Neural crest cell (in vitro differentiated cells): ENCODE data around the gene KCNJ11. TPM values are rescaled to one million over a fixed set of nuclear protein-coding genes. Genes with fewer than 3 reads are reported as not detected.

Experiments used
- DNase-seq: peaks from one replicate; pipeline ENCODE4 v3.0.0; 2021; ENCODE audit warnings: low read depth, mixed read lengths, low spot score
- H3K27ac Mint-ChIP-seq: one replicate; pipeline ENCODE4 v1.8.0; 2021; ENCODE audit warnings: mild to moderate bottlenecking, mixed read lengths; ENCODE audit not compliant: unreplicated experiment
- H3K27me3 Mint-ChIP-seq: 2 replicates; pipeline ENCODE4 v1.8.0; 2021; ENCODE audit warnings: low read depth, mild to moderate bottlenecking, mixed read lengths
- H3K36me3 Mint-ChIP-seq: 2 replicates; pipeline ENCODE4 v1.8.0; 2021; ENCODE audit warnings: low read depth, mild to moderate bottlenecking, mixed read lengths
- H3K4me1 Mint-ChIP-seq: 2 replicates; pipeline ENCODE4 v1.8.0; 2021; ENCODE audit warnings: mixed read lengths
- H3K4me3 Mint-ChIP-seq: one replicate; pipeline ENCODE4 v1.8.0; 2021; ENCODE audit warnings: mild to moderate bottlenecking, mixed read lengths
- H3K9me3 Mint-ChIP-seq: 2 replicates; pipeline ENCODE4 v1.8.0; 2021; ENCODE audit warnings: mixed read lengths
- total RNA-seq: library from RNA; stranded (reverse); gene quantifications from 2 replicates; pipeline ENCODE4 v1.2.1, GENCODE V29; 2021
- TF ChIP-seq, protein P1 (sequence below): fragments of 200-600 bp; sonication (generic); conservative IDR thresholded peaks from 2 replicates; pipeline ENCODE4 v1.5.0; 2021; ENCODE audit warnings: antibody characterized with exemption, mild to moderate bottlenecking

Gene KCNJ11
- total RNA-seq, 1 donor from 2014 or later = 2.3 TPM

DNA sequence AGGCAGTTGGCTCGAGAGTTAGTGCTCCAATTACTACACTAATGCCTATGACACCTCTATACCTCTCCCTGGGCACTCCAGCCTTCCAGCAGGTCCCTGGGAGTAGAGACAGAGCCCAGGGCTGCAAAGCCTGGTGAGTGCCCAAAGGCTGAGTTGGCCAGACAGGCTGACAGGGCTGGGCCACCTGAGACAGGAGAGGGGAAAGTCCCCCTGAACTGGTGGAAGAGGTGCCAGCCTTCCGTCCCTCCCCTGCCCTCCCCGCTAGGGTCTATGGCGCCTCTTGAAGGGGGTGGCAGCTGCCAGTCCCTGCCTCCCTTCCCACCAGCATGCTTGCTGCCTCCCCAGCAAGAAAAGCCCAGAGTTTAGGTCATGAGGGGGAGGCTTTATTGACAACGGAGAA is 3.0 kb downstream of the KCNJ11 start:
- H3K27ac Mint-ChIP-seq = no peak overlapping the region
- H3K4me1 Mint-ChIP-seq = peaks cover 5% of the 10 kb centered on the region
- H3K9me3 Mint-ChIP-seq = no peaks in the 10 kb centered on the region
- no peak for DNase-seq
- no peaks in the 10 kb centered on the region for H3K36me3 Mint-ChIP-seq
- peak overlapping the region; percentile 51 for H3K4me3 Mint-ChIP-seq
- H3K27me3 Mint-ChIP-seq = peaks cover 7% of the 10 kb centered on the region
- TF ChIP-seq, protein P1, sequence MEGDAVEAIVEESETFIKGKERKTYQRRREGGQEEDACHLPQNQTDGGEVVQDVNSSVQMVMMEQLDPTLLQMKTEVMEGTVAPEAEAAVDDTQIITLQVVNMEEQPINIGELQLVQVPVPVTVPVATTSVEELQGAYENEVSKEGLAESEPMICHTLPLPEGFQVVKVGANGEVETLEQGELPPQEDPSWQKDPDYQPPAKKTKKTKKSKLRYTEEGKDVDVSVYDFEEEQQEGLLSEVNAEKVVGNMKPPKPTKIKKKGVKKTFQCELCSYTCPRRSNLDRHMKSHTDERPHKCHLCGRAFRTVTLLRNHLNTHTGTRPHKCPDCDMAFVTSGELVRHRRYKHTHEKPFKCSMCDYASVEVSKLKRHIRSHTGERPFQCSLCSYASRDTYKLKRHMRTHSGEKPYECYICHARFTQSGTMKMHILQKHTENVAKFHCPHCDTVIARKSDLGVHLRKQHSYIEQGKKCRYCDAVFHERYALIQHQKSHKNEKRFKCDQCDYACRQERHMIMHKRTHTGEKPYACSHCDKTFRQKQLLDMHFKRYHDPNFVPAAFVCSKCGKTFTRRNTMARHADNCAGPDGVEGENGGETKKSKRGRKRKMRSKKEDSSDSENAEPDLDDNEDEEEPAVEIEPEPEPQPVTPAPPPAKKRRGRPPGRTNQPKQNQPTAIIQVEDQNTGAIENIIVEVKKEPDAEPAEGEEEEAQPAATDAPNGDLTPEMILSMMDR = no peak

DNA sequence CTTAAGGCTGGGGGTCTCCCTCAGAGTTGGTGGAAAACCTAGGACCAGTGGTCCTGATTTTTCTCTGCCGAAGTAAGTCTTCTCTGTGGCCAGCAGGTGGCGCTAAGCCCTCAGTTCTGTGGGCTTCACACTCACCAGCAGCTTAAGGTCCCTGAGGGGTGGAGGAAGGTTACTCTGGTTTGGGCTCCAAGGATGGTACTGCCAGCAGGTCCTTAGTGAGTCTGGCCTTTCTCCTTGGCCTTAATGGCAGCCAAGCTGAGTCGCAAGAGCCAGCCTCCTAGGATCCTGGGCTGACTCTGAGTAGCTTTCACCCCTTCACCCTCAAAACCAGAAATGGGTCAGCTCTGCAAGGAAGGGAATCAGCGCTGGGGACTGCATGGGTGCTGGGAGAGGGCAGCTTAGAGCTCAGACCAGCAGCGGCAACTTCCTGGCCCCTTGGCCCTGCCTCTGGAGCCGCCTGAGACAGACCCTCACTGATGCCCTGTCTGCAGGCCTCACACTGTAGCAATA is 4.4 kb downstream of the KCNJ11 start:
- H3K27ac Mint-ChIP-seq = no peak overlapping the region
- DNase-seq = peak; percentile 86
- TF ChIP-seq, protein P1 = peak; percentile 94
- no peaks in the 10 kb centered on the region for H3K4me1 Mint-ChIP-seq
- peaks cover 5% of the 10 kb centered on the region for H3K36me3 Mint-ChIP-seq
- H3K27me3 Mint-ChIP-seq = peaks cover 2% of the 10 kb centered on the region
- no peaks in the 10 kb centered on the region for H3K9me3 Mint-ChIP-seq
- H3K4me3 Mint-ChIP-seq = no peak overlapping the region

DNA sequence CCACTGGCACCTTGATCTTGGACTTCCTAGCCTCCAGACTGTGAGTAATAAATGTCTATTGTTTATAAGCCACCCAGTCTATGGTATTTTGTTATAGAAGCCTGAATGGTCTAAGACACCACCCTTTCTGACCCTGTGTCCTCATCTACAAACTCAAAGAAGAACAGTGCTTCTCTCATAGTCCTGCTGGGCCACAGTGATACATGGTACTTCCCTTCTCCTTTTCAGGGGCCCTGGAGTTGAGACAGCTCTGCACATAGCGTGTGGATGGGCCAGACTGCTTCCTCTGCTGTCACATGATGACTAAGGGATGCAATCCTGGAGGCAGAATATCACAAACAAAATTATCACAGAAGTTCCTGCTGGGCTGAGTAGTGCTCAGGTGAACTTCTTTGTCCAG is 5.0 kb downstream of the KCNJ11 start:
- Mint-ChIP-seq H3K27ac (no peak overlapping the region), H3K9me3 (peaks cover 2% of the 10 kb centered on the region), H3K4me1 (no peaks in the 10 kb centered on the region), H3K27me3 (no peaks in the 10 kb centered on the region), H3K36me3 (peaks cover 9% of the 10 kb centered on the region), H3K4me3 (no peak overlapping the region)
- no peak for DNase-seq
- TF ChIP-seq, protein P1 = no peak

DNA sequence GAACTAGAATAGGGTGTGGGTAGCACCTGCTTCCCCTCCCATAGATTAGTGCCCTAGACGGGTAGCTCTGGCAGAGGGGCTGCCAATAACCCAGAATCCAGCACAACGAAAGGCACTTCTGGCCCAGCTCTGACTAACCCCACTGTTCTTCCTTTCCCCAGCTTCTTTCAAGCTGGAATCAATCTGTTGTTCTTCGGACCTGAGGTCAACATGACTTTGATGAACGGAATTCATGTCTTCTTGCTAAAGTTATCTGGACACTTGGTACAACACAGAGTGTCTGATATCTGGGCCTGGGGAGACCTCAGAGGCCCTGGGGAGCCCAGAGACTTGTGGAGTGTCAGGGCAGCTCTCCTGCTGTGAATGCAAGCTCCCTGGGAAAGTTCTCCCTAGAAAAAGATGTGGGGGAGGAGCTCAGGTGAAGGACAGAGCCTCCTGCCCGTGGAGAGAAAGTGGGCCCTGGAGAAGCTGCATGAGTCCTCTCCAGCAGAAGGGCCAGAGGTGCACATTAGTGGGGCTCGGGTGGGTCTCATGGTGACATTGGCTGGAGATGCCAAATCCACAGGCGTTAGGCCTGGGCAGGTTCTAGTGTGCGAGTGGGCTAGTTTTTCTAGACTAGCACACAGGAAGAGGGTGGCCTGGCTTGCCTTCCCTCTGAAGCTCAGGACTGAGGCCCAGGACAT is 6.3 kb downstream of the KCNJ11 start:
- H3K4me3 Mint-ChIP-seq = no peak overlapping the region
- peaks cover 20% of the 10 kb centered on the region for H3K36me3 Mint-ChIP-seq
- no peak overlapping the region for H3K27ac Mint-ChIP-seq
- no peaks in the 10 kb centered on the region for H3K27me3 Mint-ChIP-seq
- peaks cover 3% of the 10 kb centered on the region for H3K9me3 Mint-ChIP-seq
- DNase-seq = no peak
- TF ChIP-seq, protein P1 = no peak
- no peaks in the 10 kb centered on the region for H3K4me1 Mint-ChIP-seq

DNA sequence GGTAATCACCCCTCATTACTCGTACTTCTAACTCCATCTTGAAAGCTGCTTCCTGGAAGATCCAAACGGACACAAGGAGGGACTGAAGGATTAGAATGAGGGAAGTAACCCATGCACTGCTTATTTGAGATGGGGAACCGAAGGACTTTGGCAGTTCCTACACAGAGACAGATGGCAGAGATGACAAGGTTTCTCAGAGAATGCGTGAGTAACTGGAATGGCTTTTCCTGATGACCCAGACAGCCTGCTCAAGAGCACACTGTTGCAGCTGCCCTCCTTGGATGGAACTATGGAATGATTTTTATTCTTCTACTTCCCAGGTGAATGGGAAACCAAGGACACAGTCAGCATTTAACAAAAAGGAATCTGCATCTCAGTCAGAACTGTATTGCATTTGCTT is 7.3 kb downstream of the KCNJ11 start:
- no peak for DNase-seq
- H3K36me3 Mint-ChIP-seq = peaks cover 28% of the 10 kb centered on the region
- H3K9me3 Mint-ChIP-seq = peaks cover 3% of the 10 kb centered on the region
- TF ChIP-seq, protein P1 = no peak
- no peaks in the 10 kb centered on the region for H3K4me1 Mint-ChIP-seq
- H3K27ac Mint-ChIP-seq = no peak overlapping the region
- H3K27me3 Mint-ChIP-seq = no peaks in the 10 kb centered on the region
- no peak overlapping the region for H3K4me3 Mint-ChIP-seq
